Right lobe of liver (tissue), 4 donors: ENCODE results near the gene RNU5B-1.
A peak's percentile ranks its signal among the peaks of the same experiment; 100 is the strongest.

ENCODE experiments used
- CTCF ChIP-seq, 4 donors: fragments of 200-600 bp in 3 of 4; fragments of 450-650 bp in 1 of 4; IDR thresholded peaks; one replicate each; pipeline versions ENCODE4 v1.5.1 to v1.8.0; 2016 to 2022; ENCODE audit warnings: antibody characterized with exemption in 4 of 4, mild to moderate bottlenecking in 2 of 4
- POLR2A ChIP-seq: fragments of 450-650 bp; IDR thresholded peaks from one replicate; pipeline ENCODE4 v1.6.1; 2017; ENCODE audit warnings: antibody characterized with exemption, mild to moderate bottlenecking
- donor health status: DM: no; HTN: no; CAD: no.
- donor health status: DM: no; HTN: no; CAD: no.
- donor health status: DM: no; HTN: yes; CAD: no.

- peak in 2 of 4 donors; percentile 9 to 19 for TF ChIP-seq CTCF (IDR thresholded peaks at IDR 0.05)
- no peak for TF ChIP-seq POLR2A
Observed at GRCh38 chr15:65312400-65312916, 8.0 kb downstream of the RNU5B-1 start.
